A673 (cell line): Measurements from ENCODE around the gene HINT3. TPM values are rescaled to one million over a fixed set of nuclear protein-coding genes. Genes with fewer than 3 reads are reported as not detected.
"Not testable (repeated sequence)": the region's sequence is repeated elsewhere in the genome, so short reads cannot be mapped to it uniquely, and the experiment has no call there.

Experiments used
- BruUV-seq: library from RNA; stranded (reverse); fragments of 400-500 nt; replicated peaks from 2 replicates; lab custom pipeline; 2021; lab: Mats Ljungman, UMichigan
- CTCF ChIA-PET: fragments of 300-600 bp; sonication (Branson Sonifier 250); formaldehyde crosslinking; loops from one replicate; lab custom pipeline; 2022; ENCODE audit warnings: antibody characterized with exemption; lab: Charles Lee
- POLR2A ChIA-PET: fragments of 300-600 bp; sonication (Branson Sonifier 250); formaldehyde crosslinking; loops from one replicate; lab custom pipeline; 2022; ENCODE audit warnings: antibody characterized with exemption; ENCODE audit not compliant: low non-redundant PET; lab: Charles Lee
- DNase-seq: peaks from one replicate; pipeline ENCODE4 v3.0.0-alpha.2; 2015; ENCODE audit warnings: low spot score
- H3K27ac ChIP-seq: fragments of 200-600 bp; sonication (generic); 2 replicates; pipeline ENCODE4 v1.5.1; 2016; ENCODE audit warnings: mixed run types, low read depth, mild to moderate bottlenecking, mixed read lengths, antibody characterized with exemption, low read length; ENCODE audit not compliant: poor library complexity, severe bottlenecking
- H3K27me3 ChIP-seq: fragments of 200-600 bp; sonication (generic); replicated peaks from 2 replicates; pipeline ENCODE4 v1.6.1; 2017; ENCODE audit warnings: mixed run types, low read depth, mild to moderate bottlenecking, mixed read lengths, antibody characterized with exemption, low read length; ENCODE audit not compliant: insufficient read depth, poor library complexity
- H3K36me3 ChIP-seq: fragments of 200-600 bp; sonication (generic); 2 replicates; pipeline ENCODE4 v1.6.1; 2016; ENCODE audit warnings: mixed run types, mild to moderate bottlenecking, mixed read lengths, antibody characterized with exemption, low read length; ENCODE audit not compliant: insufficient read depth, poor library complexity, severe bottlenecking
- H3K4me1 ChIP-seq: fragments of 200-600 bp; sonication (generic); 2 replicates; pipeline ENCODE4 v1.6.1; 2017; ENCODE audit warnings: mixed run types, mild to moderate bottlenecking, mixed read lengths, antibody characterized with exemption, low read length; ENCODE audit not compliant: insufficient read depth, poor library complexity, severe bottlenecking
- H3K4me3 ChIP-seq: fragments of 200-600 bp; sonication (generic); 2 replicates; pipeline ENCODE4 v1.5.1; 2016; ENCODE audit warnings: low read depth, mixed run types, mild to moderate bottlenecking, mixed read lengths, low read length; ENCODE audit not compliant: poor library complexity, severe bottlenecking
- H3K9me3 ChIP-seq: fragments of 200-600 bp; sonication (generic); 2 replicates; pipeline ENCODE4 v1.6.1; 2016; ENCODE audit warnings: mixed run types, low read depth, mild to moderate bottlenecking, mixed read lengths, antibody characterized with exemption, low read length; ENCODE audit not compliant: poor library complexity, severe bottlenecking
- EZH2 ChIP-seq: fragments of 200-600 bp; sonication (generic); IDR thresholded peaks from 2 replicates; pipeline ENCODE4 v1.6.1; 2017; ENCODE audit warnings: borderline replicate concordance, low read depth, mild to moderate bottlenecking, mixed read lengths, antibody characterized with exemption, low read length; ENCODE audit not compliant: poor library complexity, severe bottlenecking
- intact Hi-C: fragments of 100-400 bp; cut with micrococcal nuclease; formaldehyde crosslinking; loops from one replicate; pipeline ENCODE4 v1.10.0; 2022; ENCODE audit not compliant: unreplicated experiment
- total RNA-seq: library from RNA; stranded (reverse); gene quantifications from 2 replicates; pipeline ENCODE4 v1.2.3, GENCODE V29; 2021
- TF ChIP-seq, protein P1 (sequence below): fragments of 300-800, 200-600 bp; sonication (generic); conservative IDR thresholded peaks from 2 replicates; pipeline ENCODE4 v1.5.1; 2017; ENCODE audit warnings: low read depth, mild to moderate bottlenecking, antibody characterized with exemption, low read length, moderate library complexity, mixed read lengths

The HINT3 gene
- total RNA-seq, 1 experiment from 2014 or later, result 15.8 TPM

DNA sequence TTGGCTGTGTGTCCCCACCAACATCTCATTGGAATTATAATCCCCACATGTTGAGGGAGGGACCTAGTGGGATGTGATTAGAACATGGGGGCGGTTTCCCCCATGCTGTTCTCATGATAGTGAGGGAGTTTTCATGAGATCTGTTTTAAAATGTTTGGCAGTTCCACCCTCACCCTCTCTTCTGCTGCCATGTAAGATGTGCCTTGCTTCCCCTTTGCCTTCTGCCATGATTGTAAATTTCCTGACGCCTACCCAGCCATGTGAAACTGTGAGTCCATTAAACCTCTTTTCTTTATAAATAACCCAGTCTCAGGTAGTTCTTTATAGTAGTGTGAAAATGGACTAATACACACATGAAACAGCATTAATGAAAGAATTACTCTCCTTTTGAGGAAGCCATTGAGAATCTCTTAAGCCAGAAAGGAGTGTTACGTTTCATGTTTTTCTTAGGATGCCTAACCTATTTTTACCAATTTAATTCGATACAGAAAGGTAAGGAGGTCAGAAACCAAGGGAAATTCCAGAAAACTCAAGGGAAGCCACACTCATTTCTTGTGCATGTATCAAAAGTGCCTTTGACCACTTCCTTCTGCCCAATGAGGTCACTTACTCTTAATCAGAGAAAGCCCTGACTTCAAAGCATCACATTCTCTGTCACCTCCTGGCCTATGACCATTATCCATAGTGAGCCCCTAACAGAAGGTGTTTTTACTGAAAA is 24.7 kb upstream of the HINT3 start:
- ChIA-PET CTCF (no interaction called here), POLR2A (no interaction called here)
- Histone ChIP-seq H3K27me3 (no peaks in the 10 kb centered on the region), H3K4me1 (no peaks in the 10 kb centered on the region), H3K9me3 (no peaks in the 10 kb centered on the region), H3K4me3 (no peak overlapping the region), H3K36me3 (no peaks in the 10 kb centered on the region), H3K27ac (no peak overlapping the region)
- BruUV-seq, result no TSS peak
- intact Hi-C loops, result no loop called here
- TF ChIP-seq, protein P1, sequence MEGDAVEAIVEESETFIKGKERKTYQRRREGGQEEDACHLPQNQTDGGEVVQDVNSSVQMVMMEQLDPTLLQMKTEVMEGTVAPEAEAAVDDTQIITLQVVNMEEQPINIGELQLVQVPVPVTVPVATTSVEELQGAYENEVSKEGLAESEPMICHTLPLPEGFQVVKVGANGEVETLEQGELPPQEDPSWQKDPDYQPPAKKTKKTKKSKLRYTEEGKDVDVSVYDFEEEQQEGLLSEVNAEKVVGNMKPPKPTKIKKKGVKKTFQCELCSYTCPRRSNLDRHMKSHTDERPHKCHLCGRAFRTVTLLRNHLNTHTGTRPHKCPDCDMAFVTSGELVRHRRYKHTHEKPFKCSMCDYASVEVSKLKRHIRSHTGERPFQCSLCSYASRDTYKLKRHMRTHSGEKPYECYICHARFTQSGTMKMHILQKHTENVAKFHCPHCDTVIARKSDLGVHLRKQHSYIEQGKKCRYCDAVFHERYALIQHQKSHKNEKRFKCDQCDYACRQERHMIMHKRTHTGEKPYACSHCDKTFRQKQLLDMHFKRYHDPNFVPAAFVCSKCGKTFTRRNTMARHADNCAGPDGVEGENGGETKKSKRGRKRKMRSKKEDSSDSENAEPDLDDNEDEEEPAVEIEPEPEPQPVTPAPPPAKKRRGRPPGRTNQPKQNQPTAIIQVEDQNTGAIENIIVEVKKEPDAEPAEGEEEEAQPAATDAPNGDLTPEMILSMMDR, result no peak
- TF ChIP-seq EZH2, result no peak
- DNase-seq, result no peak

DNA sequence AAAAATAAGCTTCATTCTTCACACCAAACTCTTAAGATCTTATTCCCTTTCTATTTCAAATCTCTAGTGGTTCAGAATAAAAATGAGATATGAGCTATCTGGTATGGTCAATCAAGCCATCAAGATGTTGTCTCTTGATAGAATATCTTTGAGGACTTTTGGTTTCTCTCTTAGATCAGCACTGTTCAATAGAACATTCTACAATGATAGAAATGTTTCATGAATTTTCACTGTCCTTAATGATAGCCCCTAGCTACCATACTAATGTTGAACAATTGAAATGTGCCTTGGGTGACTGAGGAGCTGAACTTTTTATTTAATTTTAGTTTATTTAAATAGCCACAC is 24.1 kb upstream of the HINT3 start:
- TF ChIP-seq EZH2, result no peak
- TF ChIP-seq, protein P1, result no peak
- no peak overlapping the region for H3K4me3 ChIP-seq
- no peaks in the 10 kb centered on the region for H3K36me3 ChIP-seq
- no peaks in the 10 kb centered on the region for H3K27me3 ChIP-seq
- BruUV-seq, result no TSS peak
- no peaks in the 10 kb centered on the region for H3K9me3 ChIP-seq
- no peak overlapping the region for H3K27ac ChIP-seq
- ChIA-PET POLR2A (no interaction called here), CTCF (no interaction called here)
- intact Hi-C loops, result no loop called here
- DNase-seq, result no peak
- H3K4me1 ChIP-seq, result no peaks in the 10 kb centered on the region

DNA sequence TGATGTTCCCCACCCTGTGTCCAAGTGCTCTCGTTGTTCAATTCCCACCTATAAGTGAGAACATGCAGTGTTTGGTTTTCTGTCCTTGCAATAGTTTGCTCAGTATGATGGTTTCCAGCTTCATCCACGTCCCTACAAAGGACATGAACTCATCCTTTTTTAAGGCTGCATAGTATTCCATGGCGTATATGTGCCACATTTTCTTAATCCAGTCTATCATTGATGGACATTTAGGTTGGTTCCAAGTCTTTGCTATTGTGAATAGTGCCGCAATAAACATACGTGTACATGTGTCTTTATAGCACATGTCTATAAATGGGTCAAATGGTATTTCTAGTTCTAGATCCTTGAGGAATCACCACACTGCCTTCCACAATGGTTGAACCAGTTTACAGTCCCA is 21.1 kb upstream of the HINT3 start:
- H3K9me3 ChIP-seq, POLR2A ChIA-PET, H3K27ac ChIP-seq: not testable (repeated sequence)

DNA sequence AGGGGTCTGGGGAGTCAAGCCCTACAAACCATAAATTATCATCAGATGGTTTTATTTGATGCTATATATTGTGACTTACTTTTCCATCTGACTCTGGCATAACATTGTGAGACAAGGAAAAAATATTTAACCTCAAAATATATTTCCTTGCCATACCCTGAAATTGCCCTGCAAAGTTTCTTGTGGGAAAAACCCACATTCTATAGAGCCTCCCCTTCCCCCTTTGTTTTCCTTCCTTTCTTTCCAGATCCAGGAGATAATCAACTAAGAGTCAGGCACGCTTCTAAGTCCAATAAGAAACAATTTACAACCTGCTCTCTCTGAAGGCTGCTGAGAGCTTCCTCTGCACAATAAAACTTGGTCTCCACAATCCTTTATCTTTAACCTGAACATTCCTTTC is 17.5 kb upstream of the HINT3 start:
- H3K27me3 ChIP-seq, result no peaks in the 10 kb centered on the region
- H3K27ac ChIP-seq, result no peak overlapping the region
- BruUV-seq, result no TSS peak
- H3K9me3 ChIP-seq, result no peaks in the 10 kb centered on the region
- POLR2A ChIA-PET, result no interaction called here
- TF ChIP-seq EZH2, result no peak
- TF ChIP-seq, protein P1, result no peak
- no peak for DNase-seq
- H3K36me3 ChIP-seq, result no peaks in the 10 kb centered on the region
- intact Hi-C loops, result no loop called here
- H3K4me1 ChIP-seq, result peaks cover 8% of the 10 kb centered on the region
- CTCF ChIA-PET, result no interaction called here
- H3K4me3 ChIP-seq, result no peak overlapping the region

More for the DNA sequence above, 21.1 kb upstream of the HINT3 start:
- H3K36me3 ChIP-seq, intact Hi-C loops, H3K4me1 ChIP-seq, H3K27me3 ChIP-seq, CTCF ChIA-PET, BruUV-seq, DNase-seq, H3K4me3 ChIP-seq: not testable (repeated sequence)
